Lower lobe of right lung (tissue), 2 donors: ENCODE data around the gene CLASP2. TPM values are rescaled to one million over a fixed set of nuclear protein-coding genes. Genes with fewer than 3 reads are reported as not detected.

Experiments used
- ATAC-seq, 2 donors: fragments of 200-7000 bp; cut with Tn5 transposase; one replicate each; pipeline ENCODE4 v1.9.1; 2020 to 2022; ENCODE audit warnings: mild to moderate bottlenecking in 2 of 2, moderate library complexity in 2 of 2
- DNase-seq: peaks from one replicate; pipeline ENCODE4 v3.0.0-alpha.2; 2020
- H3K27ac ChIP-seq: fragments of 200-600 bp; one replicate; pipeline ENCODE4 v1.8.0; 2022
- H3K27me3 ChIP-seq: fragments of 200-600 bp; one replicate; pipeline ENCODE4 v1.8.0; 2022; ENCODE audit warnings: low read depth
- H3K36me3 ChIP-seq: fragments of 200-600 bp; one replicate; pipeline ENCODE4 v1.8.0; 2022; ENCODE audit warnings: mild to moderate bottlenecking
- H3K4me1 ChIP-seq: fragments of 200-600 bp; one replicate; pipeline ENCODE4 v1.8.0; 2022
- H3K4me3 ChIP-seq: fragments of 200-600 bp; one replicate; pipeline ENCODE4 v1.8.0; 2022; ENCODE audit warnings: mild to moderate bottlenecking
- H3K9me3 ChIP-seq: fragments of 200-600 bp; one replicate; pipeline ENCODE4 v1.8.0; 2022
- intact Hi-C: fragments of 100-400 bp; cut with DNase I; formaldehyde crosslinking; loops from one replicate; pipeline ENCODE4 v1.11.0; 2022
- total RNA-seq: library from RNA; stranded (reverse); fragmentation: NEBNext Ultra II Directional; extraction: Animal tissue kit (Norgen Biotek cat#: 25700); gene quantifications from one replicate; pipeline ENCODE4 v1.2.1, GENCODE V29; 2021
- TF ChIP-seq, protein P1 (sequence below): fragments of 200-600 bp; IDR thresholded peaks from one replicate; pipeline ENCODE4 v1.8.0; 2022; ENCODE audit warnings: antibody characterized with exemption, mild to moderate bottlenecking
- donor health status: DM: no; HTN: yes; CAD: no; lungs with severe emphysema.

CLASP2 gene
- total RNA-seq, 1 donor from 2014 or later: 64.3 TPM

DNA sequence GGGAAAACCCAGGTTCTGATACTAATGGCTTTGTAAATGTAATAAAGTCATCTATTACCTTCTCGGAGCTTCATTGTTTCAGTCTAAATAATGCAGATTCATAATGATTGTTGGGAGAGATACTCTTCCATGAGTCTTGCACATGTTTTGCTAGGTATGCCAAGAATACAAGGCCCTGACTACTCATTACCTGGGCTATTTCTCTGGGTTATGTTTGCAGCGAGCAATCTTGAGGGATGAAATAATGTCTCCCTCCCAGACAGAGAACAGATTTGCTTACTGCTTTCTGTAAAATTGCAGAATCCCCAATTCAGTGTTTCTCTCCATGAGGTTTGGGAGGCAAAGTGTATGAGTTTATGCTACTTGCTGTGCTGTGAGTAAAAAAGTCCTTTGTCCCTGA is 6.2 kb upstream of the CLASP2 start:
- H3K27ac ChIP-seq: no peak overlapping the region
- intact Hi-C loops: no loop called here
- TF ChIP-seq, protein P1, sequence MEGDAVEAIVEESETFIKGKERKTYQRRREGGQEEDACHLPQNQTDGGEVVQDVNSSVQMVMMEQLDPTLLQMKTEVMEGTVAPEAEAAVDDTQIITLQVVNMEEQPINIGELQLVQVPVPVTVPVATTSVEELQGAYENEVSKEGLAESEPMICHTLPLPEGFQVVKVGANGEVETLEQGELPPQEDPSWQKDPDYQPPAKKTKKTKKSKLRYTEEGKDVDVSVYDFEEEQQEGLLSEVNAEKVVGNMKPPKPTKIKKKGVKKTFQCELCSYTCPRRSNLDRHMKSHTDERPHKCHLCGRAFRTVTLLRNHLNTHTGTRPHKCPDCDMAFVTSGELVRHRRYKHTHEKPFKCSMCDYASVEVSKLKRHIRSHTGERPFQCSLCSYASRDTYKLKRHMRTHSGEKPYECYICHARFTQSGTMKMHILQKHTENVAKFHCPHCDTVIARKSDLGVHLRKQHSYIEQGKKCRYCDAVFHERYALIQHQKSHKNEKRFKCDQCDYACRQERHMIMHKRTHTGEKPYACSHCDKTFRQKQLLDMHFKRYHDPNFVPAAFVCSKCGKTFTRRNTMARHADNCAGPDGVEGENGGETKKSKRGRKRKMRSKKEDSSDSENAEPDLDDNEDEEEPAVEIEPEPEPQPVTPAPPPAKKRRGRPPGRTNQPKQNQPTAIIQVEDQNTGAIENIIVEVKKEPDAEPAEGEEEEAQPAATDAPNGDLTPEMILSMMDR: no peak
- no peaks in the 10 kb centered on the region for H3K4me1 ChIP-seq
- H3K4me3 ChIP-seq: no peak overlapping the region
- H3K27me3 ChIP-seq: no peaks in the 10 kb centered on the region
- ATAC-seq (no peak), DNase-seq (no peak)
- H3K36me3 ChIP-seq: no peaks in the 10 kb centered on the region
- no peaks in the 10 kb centered on the region for H3K9me3 ChIP-seq

DNA sequence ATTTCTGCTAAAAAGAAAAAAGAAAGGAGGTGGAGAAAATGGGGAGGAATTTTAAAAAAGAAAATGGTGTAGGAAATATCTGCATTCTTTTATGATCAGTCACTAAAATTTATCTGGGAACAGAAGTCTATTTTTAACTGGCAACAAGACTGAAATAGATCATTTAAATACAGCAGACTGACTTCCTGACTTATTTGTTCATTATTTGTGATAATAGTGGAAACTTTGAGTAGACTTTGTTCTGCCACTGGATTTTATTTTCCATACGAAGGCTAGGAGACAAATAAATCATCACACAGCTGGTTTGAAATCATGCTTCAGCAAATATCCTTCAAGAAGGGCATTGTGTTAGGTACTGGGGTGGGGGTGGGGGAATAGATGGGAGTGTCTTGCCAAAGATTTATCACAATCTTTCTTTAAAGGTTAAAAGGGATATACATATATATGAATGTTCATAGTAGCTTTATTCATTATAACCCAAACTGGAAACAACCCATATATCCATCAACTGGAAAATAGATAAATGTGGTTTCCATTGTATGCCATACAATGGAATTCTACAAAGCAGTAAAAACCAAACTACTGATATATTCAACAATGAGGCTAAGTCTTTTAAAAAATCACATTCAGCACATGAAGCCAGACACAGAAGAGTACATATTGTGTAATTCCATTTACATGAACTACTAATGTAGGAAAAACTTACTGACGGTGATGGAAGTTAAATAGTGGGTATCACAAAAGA is 4.7 kb upstream of the CLASP2 start:
- Histone ChIP-seq H3K9me3 (no peaks in the 10 kb centered on the region), H3K36me3 (no peaks in the 10 kb centered on the region), H3K4me1 (peaks cover 4% of the 10 kb centered on the region), H3K27me3 (no peaks in the 10 kb centered on the region), H3K4me3 (no peak overlapping the region), H3K27ac (no peak overlapping the region)
- DNase-seq: no peak
- intact Hi-C loops: no loop called here
- ATAC-seq: no peak
- TF ChIP-seq, protein P1: no peak

DNA sequence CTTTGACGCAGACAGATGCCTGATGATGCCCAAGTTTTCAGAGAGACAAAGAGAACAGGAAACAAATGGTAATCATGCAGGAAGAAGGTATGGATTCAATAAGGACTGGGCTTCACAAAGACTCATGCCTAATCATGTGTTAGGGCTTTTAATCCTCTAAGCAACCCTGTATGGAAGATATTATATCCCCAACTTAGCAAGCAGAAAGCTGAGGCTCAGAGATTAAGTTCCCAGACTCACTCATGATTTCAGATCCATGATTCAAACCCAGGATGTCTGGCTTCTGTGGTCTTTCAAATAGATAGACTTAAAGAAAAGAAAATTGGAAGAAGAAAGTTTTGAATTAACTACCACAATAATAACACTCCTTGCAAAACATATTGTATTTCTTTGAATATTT is 4.1 kb upstream of the CLASP2 start:
- no peaks in the 10 kb centered on the region for H3K27me3 ChIP-seq
- no peak overlapping the region for H3K4me3 ChIP-seq
- H3K27ac ChIP-seq: no peak overlapping the region
- H3K36me3 ChIP-seq: no peaks in the 10 kb centered on the region
- DNase-seq: no peak
- TF ChIP-seq, protein P1: no peak
- no peak for ATAC-seq
- H3K9me3 ChIP-seq: no peaks in the 10 kb centered on the region
- intact Hi-C loops: no loop called here
- H3K4me1 ChIP-seq: peaks cover 5% of the 10 kb centered on the region

DNA sequence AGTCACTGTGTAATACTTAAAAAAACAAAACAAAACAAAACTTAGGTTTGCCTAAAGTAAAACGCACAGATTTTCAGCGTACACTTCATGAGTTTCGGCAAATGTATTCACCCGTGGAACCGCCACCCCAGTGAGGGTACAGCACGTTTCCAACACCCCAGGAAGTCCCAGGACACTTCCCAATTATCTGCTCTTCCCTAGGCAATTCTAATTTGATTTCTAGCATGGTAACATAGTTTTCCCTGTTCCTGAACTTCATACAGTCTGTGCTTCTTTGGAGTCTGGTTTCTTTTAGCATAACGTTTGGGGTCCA is 497 bp upstream of the CLASP2 start:
- intact Hi-C loops: no loop called here
- no peaks in the 10 kb centered on the region for H3K9me3 ChIP-seq
- ATAC-seq: no peak
- H3K27me3 ChIP-seq: no peaks in the 10 kb centered on the region
- peak overlapping the region; percentile 98 for H3K27ac ChIP-seq
- no peaks in the 10 kb centered on the region for H3K36me3 ChIP-seq
- DNase-seq: no peak
- peaks cover 21% of the 10 kb centered on the region for H3K4me1 ChIP-seq
- TF ChIP-seq, protein P1: no peak
- H3K4me3 ChIP-seq: peak overlapping the region; percentile 84

DNA sequence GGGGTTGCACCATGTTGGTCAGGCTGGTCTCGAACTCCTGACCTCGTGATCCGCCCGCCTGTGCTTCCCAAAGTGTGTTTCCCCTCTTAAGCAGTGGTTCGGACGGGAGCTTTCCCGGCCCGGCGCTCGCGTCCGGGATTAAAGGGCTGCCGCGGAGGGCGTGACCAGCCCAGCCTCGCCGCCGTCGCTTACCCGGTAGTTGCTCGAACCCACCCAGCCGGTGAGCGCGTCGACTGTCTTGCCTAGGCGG is 513 bp downstream of the CLASP2 start:
- DNase-seq: peak; percentile 84
- peak; percentile 87 to 91 for ATAC-seq
- peak overlapping the region; percentile 84 for H3K4me3 ChIP-seq
- intact Hi-C loops: no loop called here
- H3K36me3 ChIP-seq: no peaks in the 10 kb centered on the region
- TF ChIP-seq, protein P1: no peak
- H3K9me3 ChIP-seq: no peaks in the 10 kb centered on the region
- peaks cover 21% of the 10 kb centered on the region for H3K4me1 ChIP-seq
- H3K27ac ChIP-seq: peak overlapping the region; percentile 98
- H3K27me3 ChIP-seq: no peaks in the 10 kb centered on the region

DNA sequence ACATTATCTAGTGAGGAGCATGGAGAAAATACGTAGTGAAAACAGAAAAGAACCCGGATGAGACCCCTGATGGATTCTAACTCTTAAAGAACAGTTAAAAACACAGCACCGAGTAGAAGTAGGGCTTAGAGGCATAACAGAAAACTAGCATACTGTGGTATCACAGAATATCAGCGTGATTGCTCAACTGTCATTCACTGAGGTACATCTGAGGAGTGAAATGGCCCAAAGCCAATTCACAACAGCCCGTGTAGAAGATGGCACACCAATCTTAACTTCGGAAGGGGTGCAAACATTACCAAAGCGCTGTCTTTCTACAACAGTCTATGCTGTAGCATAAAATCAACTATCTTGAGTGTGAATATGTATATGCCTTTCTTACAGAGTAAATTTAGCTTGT is 1.8 kb downstream of the CLASP2 start:
- Histone ChIP-seq H3K9me3 (no peaks in the 10 kb centered on the region), H3K36me3 (no peaks in the 10 kb centered on the region), H3K4me3 (peak overlapping the region; percentile 84), H3K4me1 (peaks cover 21% of the 10 kb centered on the region), H3K27me3 (no peaks in the 10 kb centered on the region), H3K27ac (no peak overlapping the region)
- ATAC-seq (no peak), DNase-seq (no peak)
- intact Hi-C loops: no loop called here
- TF ChIP-seq, protein P1: no peak
